H9 (cell line): ENCODE measurements around the gene RSPO1. TPM values are rescaled to one million over a fixed set of nuclear protein-coding genes. Genes with fewer than 3 reads are reported as not detected.

ENCODE experiments used
- DNase-seq: peaks from one replicate; pipeline ENCODE4 v3.0.0-alpha.2; 2017
- H2AFZ ChIP-seq: one replicate; pipeline ENCODE4 v1.6.1; 2013; ENCODE audit warnings: mild to moderate bottlenecking, low read length, control low read depth, moderate library complexity
- H2AK5ac ChIP-seq: 2 replicates; pipeline ENCODE4 v1.6.1; 2013; ENCODE audit warnings: low read length, control low read depth, mixed read lengths; ENCODE audit not compliant: insufficient read length
- H2BK120ac ChIP-seq: one replicate; pipeline ENCODE4 v1.6.1; 2013; ENCODE audit warnings: low read depth, mild to moderate bottlenecking, low read length, control low read depth, inconsistent platforms; ENCODE audit not compliant: poor library complexity, severe bottlenecking
- H2BK12ac ChIP-seq: 2 replicates; pipeline ENCODE4 v1.6.1; 2013; ENCODE audit warnings: low read length, control low read depth, mixed read lengths, low read depth; ENCODE audit not compliant: insufficient read length
- H2BK15ac ChIP-seq: 2 replicates; pipeline ENCODE4 v1.6.1; 2013; ENCODE audit warnings: low read depth, low read length, control low read depth
- H2BK20ac ChIP-seq: one replicate; pipeline ENCODE4 v1.6.1; 2013; ENCODE audit warnings: low read depth, mild to moderate bottlenecking, low read length, control low read depth, inconsistent platforms; ENCODE audit not compliant: poor library complexity, severe bottlenecking
- H2BK5ac ChIP-seq: 2 replicates; pipeline ENCODE4 v1.6.1; 2013; ENCODE audit warnings: low read length, control low read depth, mixed read lengths; ENCODE audit not compliant: insufficient read length
- H3K14ac ChIP-seq: 2 replicates; pipeline ENCODE4 v1.6.1; 2013; ENCODE audit warnings: low read length, control low read depth; ENCODE audit not compliant: insufficient read depth
- H3K18ac ChIP-seq: 2 replicates; pipeline ENCODE4 v1.6.1; 2013; ENCODE audit warnings: low read depth, mild to moderate bottlenecking, mixed read lengths, low read length, control low read depth; ENCODE audit not compliant: insufficient read length
- H3K23ac ChIP-seq: 2 replicates; pipeline ENCODE4 v1.6.1; 2013; ENCODE audit warnings: low read length, control low read depth, mixed read lengths, low read depth; ENCODE audit not compliant: insufficient read length
- H3K23me2 ChIP-seq: 2 replicates; pipeline ENCODE4 v1.6.1; 2013; ENCODE audit warnings: low read depth, mild to moderate bottlenecking, mixed read lengths, low read length, control low read depth; ENCODE audit not compliant: insufficient read length, poor library complexity, severe bottlenecking
- H3K27ac ChIP-seq: 2 replicates; pipeline ENCODE4 v1.5.1; 2013; ENCODE audit warnings: low read length, control low read depth, mixed read lengths, low read depth; ENCODE audit not compliant: insufficient read length
- H3K27me3 ChIP-seq: 2 replicates; pipeline ENCODE4 v1.6.1; 2013; ENCODE audit warnings: low read length, control low read depth, inconsistent platforms; ENCODE audit not compliant: insufficient read depth
- H3K4ac ChIP-seq: 2 replicates; pipeline ENCODE4 v1.6.1; 2013; ENCODE audit warnings: low read depth, mild to moderate bottlenecking, control low read depth, inconsistent platforms, low read length, moderate library complexity
- H3K4me1 ChIP-seq: 2 replicates; pipeline ENCODE4 v1.6.1; 2013; ENCODE audit warnings: low read length, control low read depth, inconsistent platforms; ENCODE audit not compliant: insufficient read depth
- H3K4me2 ChIP-seq: 2 replicates; pipeline ENCODE4 v1.6.1; 2013; ENCODE audit warnings: low read length, control low read depth, mixed read lengths; ENCODE audit not compliant: insufficient read length, insufficient read depth
- H3K56ac ChIP-seq: 2 replicates; pipeline ENCODE4 v1.6.1; 2013; ENCODE audit warnings: low read depth, mild to moderate bottlenecking, mixed read lengths, low read length, control low read depth; ENCODE audit not compliant: insufficient read length
- H3K79me1 ChIP-seq: 2 replicates; pipeline ENCODE4 v1.6.1; 2013; ENCODE audit warnings: low read depth, mild to moderate bottlenecking, moderate library complexity, low read length, control low read depth, inconsistent platforms; ENCODE audit not compliant: insufficient read depth, poor library complexity, severe bottlenecking
- H3K79me2 ChIP-seq: 2 replicates; pipeline ENCODE4 v1.6.1; 2013; ENCODE audit warnings: low read length, control low read depth, inconsistent platforms; ENCODE audit not compliant: insufficient read depth
- H3K9ac ChIP-seq: 2 replicates; pipeline ENCODE4 v1.6.1; 2013; ENCODE audit warnings: low read length, control low read depth, mixed read lengths; ENCODE audit not compliant: insufficient read length; ENCODE audit errors: extremely low read depth
- H3K9me3 ChIP-seq: one replicate; pipeline ENCODE4 v1.6.1; 2013; ENCODE audit warnings: low read depth, low read length, inconsistent platforms; ENCODE audit not compliant: control insufficient read depth
- H3T11ph ChIP-seq: one replicate; pipeline ENCODE4 v1.6.1; 2013; ENCODE audit warnings: mild to moderate bottlenecking, low read length, control low read depth, inconsistent platforms
- H4K20me1 ChIP-seq: one replicate; pipeline ENCODE4 v1.6.1; 2013; ENCODE audit not compliant: control insufficient read depth, insufficient read length, insufficient read depth
- H4K5ac ChIP-seq: 2 replicates; pipeline ENCODE4 v1.6.1; 2013; ENCODE audit warnings: low read depth, mild to moderate bottlenecking, mixed read lengths, low read length, control low read depth; ENCODE audit not compliant: insufficient read length
- H4K8ac ChIP-seq: replicated peaks from 2 replicates; pipeline ENCODE4 v1.6.1; 2013; ENCODE audit warnings: low read length, control low read depth, mixed read lengths, low read depth; ENCODE audit not compliant: insufficient read length
- H4K91ac ChIP-seq: 2 replicates; pipeline ENCODE4 v1.6.1; 2013; ENCODE audit warnings: low read depth, mild to moderate bottlenecking, moderate library complexity, mixed read lengths, low read length, control low read depth; ENCODE audit not compliant: insufficient read length
- H3K27ac Mint-ChIP-seq, 3 experiments: 2 replicates in 2 of 3; 3 replicates in 1 of 3; pipeline ENCODE4 v1.8.0; 2020 to 2021; ENCODE audit warnings: mixed read lengths in 3 of 3, mild to moderate bottlenecking in 1 of 3, moderate library complexity in 1 of 3
- H3K27me3 Mint-ChIP-seq: 2 replicates; pipeline ENCODE4 v1.8.0; 2021; ENCODE audit warnings: low read depth, mild to moderate bottlenecking, moderate library complexity, mixed read lengths
- H3K36me3 Mint-ChIP-seq, 3 experiments: 2 replicates in 2 of 3; 3 replicates in 1 of 3; pipeline ENCODE4 v1.8.0; 2020 to 2021; ENCODE audit warnings: low read depth in 3 of 3, mixed read lengths in 3 of 3; ENCODE audit not compliant: insufficient read depth in 1 of 3
- H3K4me1 Mint-ChIP-seq, 2 experiments: 2 replicates each; pipeline ENCODE4 v1.8.0; 2020; ENCODE audit warnings: mixed read lengths in 2 of 2
- H3K4me3 Mint-ChIP-seq, 2 experiments: 2 replicates in 1 of 2; 3 replicates in 1 of 2; pipeline ENCODE4 v1.8.0; 2020 to 2021; ENCODE audit warnings: mild to moderate bottlenecking in 2 of 2, mixed read lengths in 2 of 2, moderate library complexity in 1 of 2
- H3K9me3 Mint-ChIP-seq, 2 experiments: 2 replicates in 1 of 2; 3 replicates in 1 of 2; pipeline ENCODE4 v1.8.0; 2020; ENCODE audit warnings: mild to moderate bottlenecking in 2 of 2, mixed read lengths in 2 of 2, moderate library complexity in 1 of 2
- CTCF ChIP-seq: fragments of 200-600 bp; sonication (generic); conservative IDR thresholded peaks from 3 replicates; pipeline ENCODE4 v1.8.0; 2021; ENCODE audit warnings: antibody characterized with exemption, mild to moderate bottlenecking
- whole genome bisulfite sequencing: extraction: QIAGEN DNeasy Blood & Tissue Kit; methylation state at CpG from one replicate; pipeline ENCODE4 v1.1.7; 2013; ENCODE audit warnings: missing lambda C conversion rate, low lambda C conversion rate, mixed read lengths; ENCODE audit not compliant: insufficient read length; ENCODE audit errors: extremely low coverage; 5-methylcytosine and 5-hydroxymethylcytosine counted together
- total RNA-seq: library from RNA; stranded (reverse); gene quantifications from 2 replicates; pipeline ENCODE4 v1.2.1, GENCODE V29; 2021

Gene RSPO1
- total RNA-seq, 1 experiment from 2014 or later, result 0.35 TPM

GRCh38 chr1:37666241-37666867, 31.7 kb upstream of the RSPO1 start:
- no peak overlapping the region for H3K27ac ChIP-seq
- H3K79me1 ChIP-seq, result no peaks in the 10 kb centered on the region
- no peak overlapping the region for H3K9ac ChIP-seq
- H3K14ac ChIP-seq, result no peak overlapping the region
- no peak for DNase-seq
- H2BK15ac ChIP-seq, result no peak overlapping the region
- H2AK5ac ChIP-seq, result no peak overlapping the region
- Mint-ChIP-seq H3K27ac (no peak overlapping the region), H3K27me3 (peaks cover 8% of the 10 kb centered on the region), H3K9me3 (no peaks in the 10 kb centered on the region), H3K36me3 (no peaks in the 10 kb centered on the region), H3K4me3 (no peak overlapping the region), H3K4me1 (peaks cover 4 to 33% of the 10 kb centered on the region in 2 experiments)
- no peak for TF ChIP-seq CTCF
- no peak overlapping the region for H3K56ac ChIP-seq
- no peak overlapping the region for H4K5ac ChIP-seq
- no peak overlapping the region for H2BK12ac ChIP-seq
- H3K23ac ChIP-seq, result no peak overlapping the region
- H3K23me2 ChIP-seq, result no peaks in the 10 kb centered on the region
- no peak overlapping the region for H2AFZ ChIP-seq
- no peak overlapping the region for H2BK20ac ChIP-seq
- H2BK5ac ChIP-seq, result no peak overlapping the region
- H3K18ac ChIP-seq, result no peak overlapping the region
- no peak overlapping the region for H4K8ac ChIP-seq
- H3K9me3 ChIP-seq, result no peaks in the 10 kb centered on the region
- no peaks in the 10 kb centered on the region for H4K20me1 ChIP-seq
- no peaks in the 10 kb centered on the region for H3K27me3 ChIP-seq
- H3K4me2 ChIP-seq, result no peak overlapping the region
- no peak overlapping the region for H2BK120ac ChIP-seq
- no CpG with 5 or more reads among the region's 11 CpGs for WGBS
- H3K4me1 ChIP-seq, result no peaks in the 10 kb centered on the region
- no peak overlapping the region for H3T11ph ChIP-seq
- H4K91ac ChIP-seq, result no peak overlapping the region
- H3K4ac ChIP-seq, result no peak overlapping the region
- H3K79me2 ChIP-seq, result no peaks in the 10 kb centered on the region
